ENCODE data around the gene IRF7. TPM values are rescaled to one million over a fixed set of nuclear protein-coding genes. Genes with fewer than 3 reads are reported as not detected.

Gene IRF7
- polyA plus RNA-seq, 1 of the 3 experiments (the other 2 are of a cell fraction) = 6.3 TPM

GRCh38 chr11:614021-614622, 1.6 kb downstream of the IRF7 start:
- POLR2A ChIA-PET = interaction anchor here (0.9 to 1.0 kb wide), 2 partner anchors 38 to 54 kb away, joined by 3 read pairs; no protein-coding TSS in a partner anchor

More at GRCh38 chr11:614021-614622, 1.6 kb downstream of the IRF7 start:
- DNase-seq = no peak
- H3K79me2 ChIP-seq (ENCODE audit: insufficient read depth) = peaks cover 8% of the 10 kb centered on the region; the same call in 1 of the 2 replicates
- H3K27ac ChIP-seq (ENCODE audit: low read depth in 2 of 2, low read length in 1 of 2) = no peak overlapping the region; a peak in 1 of 4 replicates
- H3K36me3 ChIP-seq (replicated peaks in 1 of 2; ENCODE audit: control insufficient read depth in 1 of 2, insufficient read depth in 2 of 2, low read length in 1 of 2) = peaks cover 13 to 46% of the 10 kb centered on the region in 2 experiments
- no peak overlapping the region for H3K4me3 ChIP-seq (ENCODE audit: low read depth in 2 of 2, low read length in 1 of 2)
- WGBS (ENCODE audit: low lambda C conversion rate) = 81% methylated on average over 10 of the region's 14 CpGs
- CTCF ChIA-PET = interaction anchor here (1.4 to 1.9 kb wide), 2 partner anchors 33 to 96 kb away, joined by 3 to 5 read pairs; no protein-coding TSS in a partner anchor
- H3F3A ChIP-seq (replicated peaks; ENCODE audit: insufficient read depth) = peaks cover 6% of the 10 kb centered on the region
- H3K4me2 ChIP-seq = peak overlapping the region; percentile 96; the same call in 1 of the 2 replicates
- H3K4me1 ChIP-seq (ENCODE audit: control insufficient read depth in 1 of 2, insufficient read depth in 2 of 2, low read depth in 1 of 2, low read length in 1 of 2) = peaks cover 0 to 14% of the 10 kb centered on the region in 2 experiments; a peak in 1 of 4 replicates
- H3K27me3 ChIP-seq (ENCODE audit: insufficient read depth) = no peaks in the 10 kb centered on the region
- peaks cover 31% of the 10 kb centered on the region for H4K20me1 ChIP-seq (ENCODE audit: insufficient read depth)
- H2AFZ ChIP-seq (ENCODE audit: low read depth) = no peak overlapping the region
- H3K9me2 ChIP-seq = no peaks in the 10 kb centered on the region
- TF ChIP-seq PBX3 (IDR thresholded peaks at IDR 0.05) (no peak), FOXM1 (IDR thresholded peaks at IDR 0.05; ENCODE audit: low read depth) (no peak), RXRA (IDR thresholded peaks at IDR 0.05; ENCODE audit: borderline replicate concordance, low read depth) (no peak), FOSL2 (IDR thresholded peaks at IDR 0.05; ENCODE audit: borderline replicate concordance, low read depth) (no peak), SMC3 (IDR thresholded peaks at IDR 0.05; ENCODE audit: low read depth, low read length) (no peak), RFX5 (IDR thresholded peaks at IDR 0.05; ENCODE audit: low read length) (no peak), MXI1 (IDR thresholded peaks at IDR 0.05; ENCODE audit: low read depth, low read length) (no peak), RCOR1 (IDR thresholded peaks at IDR 0.05; ENCODE audit: low read length) (no peak), NRF1 (IDR thresholded peaks at IDR 0.05; ENCODE audit: low read depth, low read length) (no peak), POLR2AphosphoS5 (IDR thresholded peaks at IDR 0.05; ENCODE audit: low read depth, low read length) (no peak), RAD21 (IDR thresholded peaks at IDR 0.05; ENCODE audit: low read length) (no peak), TEAD4 (IDR thresholded peaks at IDR 0.05; ENCODE audit: borderline replicate concordance, insufficient read depth) (no peak), SIN3A (IDR thresholded peaks at IDR 0.05; ENCODE audit: borderline replicate concordance, low read depth, low read length) (no peak), EZH2phosphoT487 (IDR thresholded peaks at IDR 0.05; ENCODE audit: borderline replicate concordance, low read depth) (no peak), ELF1 (IDR thresholded peaks at IDR 0.05) (no peak), CHD2 (IDR thresholded peaks at IDR 0.05; ENCODE audit: low read length, partially characterized antibody) (no peak), GATA2 (CRISPR knock-in tag; IDR thresholded peaks at IDR 0.05) (no peak)
- TF ChIP-seq, protein P1, sequence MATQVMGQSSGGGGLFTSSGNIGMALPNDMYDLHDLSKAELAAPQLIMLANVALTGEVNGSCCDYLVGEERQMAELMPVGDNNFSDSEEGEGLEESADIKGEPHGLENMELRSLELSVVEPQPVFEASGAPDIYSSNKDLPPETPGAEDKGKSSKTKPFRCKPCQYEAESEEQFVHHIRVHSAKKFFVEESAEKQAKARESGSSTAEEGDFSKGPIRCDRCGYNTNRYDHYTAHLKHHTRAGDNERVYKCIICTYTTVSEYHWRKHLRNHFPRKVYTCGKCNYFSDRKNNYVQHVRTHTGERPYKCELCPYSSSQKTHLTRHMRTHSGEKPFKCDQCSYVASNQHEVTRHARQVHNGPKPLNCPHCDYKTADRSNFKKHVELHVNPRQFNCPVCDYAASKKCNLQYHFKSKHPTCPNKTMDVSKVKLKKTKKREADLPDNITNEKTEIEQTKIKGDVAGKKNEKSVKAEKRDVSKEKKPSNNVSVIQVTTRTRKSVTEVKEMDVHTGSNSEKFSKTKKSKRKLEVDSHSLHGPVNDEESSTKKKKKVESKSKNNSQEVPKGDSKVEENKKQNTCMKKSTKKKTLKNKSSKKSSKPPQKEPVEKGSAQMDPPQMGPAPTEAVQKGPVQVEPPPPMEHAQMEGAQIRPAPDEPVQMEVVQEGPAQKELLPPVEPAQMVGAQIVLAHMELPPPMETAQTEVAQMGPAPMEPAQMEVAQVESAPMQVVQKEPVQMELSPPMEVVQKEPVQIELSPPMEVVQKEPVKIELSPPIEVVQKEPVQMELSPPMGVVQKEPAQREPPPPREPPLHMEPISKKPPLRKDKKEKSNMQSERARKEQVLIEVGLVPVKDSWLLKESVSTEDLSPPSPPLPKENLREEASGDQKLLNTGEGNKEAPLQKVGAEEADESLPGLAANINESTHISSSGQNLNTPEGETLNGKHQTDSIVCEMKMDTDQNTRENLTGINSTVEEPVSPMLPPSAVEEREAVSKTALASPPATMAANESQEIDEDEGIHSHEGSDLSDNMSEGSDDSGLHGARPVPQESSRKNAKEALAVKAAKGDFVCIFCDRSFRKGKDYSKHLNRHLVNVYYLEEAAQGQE (IDR thresholded peaks at IDR 0.05; ENCODE audit: low read depth, low read length) = no peak
- H3K9ac ChIP-seq = no peak overlapping the region
- H3K9me3 ChIP-seq = no peaks in the 10 kb centered on the region

Measured in SK-N-SH (cell line).